HG02973 (cell line): ENCODE results near the gene KCNIP1.
"Not testable (repeated sequence)": the region's sequence is repeated elsewhere in the genome, so short reads cannot be mapped to it uniquely, and the experiment has no call there.

Experiments used
- ATAC-seq: cut with Tn5 transposase; IDR thresholded peaks from one replicate; pipeline ENCODE4 v1.9.1; 2021; ENCODE audit warnings: moderate library complexity; ENCODE audit not compliant: unreplicated experiment

KCNIP1 gene

DNA sequence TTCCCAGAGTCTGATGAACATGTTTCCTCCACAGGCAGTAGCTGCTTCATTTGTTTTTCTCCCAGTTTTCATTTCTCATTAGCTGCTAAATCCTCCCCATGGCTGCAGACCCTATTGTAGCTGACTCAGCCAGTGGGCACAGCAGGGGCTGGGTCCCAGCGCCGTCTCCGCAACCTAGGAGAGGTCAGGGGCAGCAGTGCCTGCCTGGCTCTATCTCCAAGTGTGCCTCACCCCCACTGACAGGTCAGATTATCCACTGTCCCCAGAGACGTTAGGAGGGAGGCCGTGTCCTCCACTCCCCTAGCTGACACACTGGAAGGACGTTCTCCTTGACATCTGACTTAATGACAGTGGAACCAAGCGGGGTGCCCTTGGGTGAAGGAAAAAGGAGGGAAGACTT is 31.1 kb downstream of the KCNIP1 start:
- no peak for ATAC-seq

GRCh38 chr5:170536525-170536924 is 32.7 kb downstream of the KCNIP1 start:
- ATAC-seq = no peak

- no peak for ATAC-seq
These were observed 33.8 kb downstream of the KCNIP1 start for GRCh38 chr5:170537451-170538095.

GRCh38 chr5:170538096-170538465 is 34.3 kb downstream of the KCNIP1 start:
- no peak for ATAC-seq

DNA sequence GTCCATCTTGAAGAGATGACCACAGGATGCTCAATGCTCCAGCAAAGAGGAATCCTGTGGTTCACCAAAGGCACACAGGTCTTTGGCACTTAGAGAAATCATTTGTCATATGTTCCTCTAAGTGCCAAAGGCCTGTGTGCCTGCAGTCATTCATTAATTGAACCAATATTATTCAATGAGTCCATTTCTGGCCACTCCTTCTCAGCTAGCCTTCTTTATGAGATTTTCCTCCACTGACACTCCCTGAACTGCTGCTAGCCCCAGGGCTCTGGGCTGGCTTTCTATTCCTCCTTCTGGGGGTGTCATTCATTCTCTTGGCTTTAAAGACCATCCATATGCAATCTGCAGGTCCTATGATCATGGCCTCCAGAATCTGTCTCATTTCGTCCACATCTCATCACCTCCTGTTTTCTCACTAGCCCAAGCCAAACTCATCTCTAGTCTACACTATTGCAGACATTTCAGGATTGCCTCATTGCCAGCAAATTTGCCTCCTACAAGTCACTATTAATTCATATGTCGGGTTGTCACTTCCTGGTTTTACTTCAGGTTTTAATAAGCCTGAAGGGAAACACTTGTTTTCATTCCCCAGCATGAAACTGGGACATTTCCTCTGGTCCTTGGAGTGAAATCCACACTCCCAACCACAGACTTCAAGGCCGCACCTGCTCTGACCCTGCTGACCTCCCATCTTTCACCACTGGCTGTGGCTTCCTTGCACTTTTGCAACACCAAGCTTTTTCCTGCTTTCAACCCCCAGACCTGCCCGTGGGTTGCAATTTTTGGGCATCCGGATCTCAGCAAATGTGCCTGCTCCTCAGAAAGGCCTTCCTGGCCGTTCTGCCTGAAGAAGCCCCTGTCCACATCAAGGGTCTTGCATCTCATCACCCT is 35.1 kb downstream of the KCNIP1 start:
- no peak for ATAC-seq

GRCh38 chr5:170540271-170540670 is 36.5 kb downstream of the KCNIP1 start:
- no peak for ATAC-seq

DNA sequence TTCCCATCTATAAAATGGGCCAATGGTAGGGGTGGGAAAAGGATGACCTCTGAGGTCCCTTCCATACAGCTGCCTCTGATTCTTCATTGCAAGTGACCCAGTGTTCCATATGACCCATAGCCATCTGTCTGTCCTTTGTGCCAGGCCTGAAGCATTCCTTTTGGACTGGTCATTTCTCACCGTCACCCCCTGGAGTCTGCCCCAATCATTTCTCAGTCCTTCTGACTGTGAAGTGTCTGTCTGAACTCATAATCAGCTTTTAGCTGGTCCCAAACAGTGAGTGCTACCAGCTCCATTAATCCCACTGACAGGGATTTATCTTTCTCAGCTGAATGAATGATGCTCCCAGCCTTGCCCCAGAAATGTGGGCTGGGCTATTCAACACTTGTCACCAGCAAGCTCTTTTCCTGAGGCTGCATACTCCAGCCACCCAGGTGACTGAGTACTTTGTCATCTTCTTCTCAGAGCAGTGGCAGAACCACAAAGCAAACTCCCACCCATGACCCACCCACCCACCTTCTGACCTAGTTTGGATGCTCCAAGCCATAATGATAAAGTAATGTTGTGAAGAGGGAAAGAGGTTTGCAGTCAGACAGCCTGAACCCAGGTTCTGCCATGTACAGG is 37.4 kb downstream of the KCNIP1 start:
- no peak for ATAC-seq

DNA sequence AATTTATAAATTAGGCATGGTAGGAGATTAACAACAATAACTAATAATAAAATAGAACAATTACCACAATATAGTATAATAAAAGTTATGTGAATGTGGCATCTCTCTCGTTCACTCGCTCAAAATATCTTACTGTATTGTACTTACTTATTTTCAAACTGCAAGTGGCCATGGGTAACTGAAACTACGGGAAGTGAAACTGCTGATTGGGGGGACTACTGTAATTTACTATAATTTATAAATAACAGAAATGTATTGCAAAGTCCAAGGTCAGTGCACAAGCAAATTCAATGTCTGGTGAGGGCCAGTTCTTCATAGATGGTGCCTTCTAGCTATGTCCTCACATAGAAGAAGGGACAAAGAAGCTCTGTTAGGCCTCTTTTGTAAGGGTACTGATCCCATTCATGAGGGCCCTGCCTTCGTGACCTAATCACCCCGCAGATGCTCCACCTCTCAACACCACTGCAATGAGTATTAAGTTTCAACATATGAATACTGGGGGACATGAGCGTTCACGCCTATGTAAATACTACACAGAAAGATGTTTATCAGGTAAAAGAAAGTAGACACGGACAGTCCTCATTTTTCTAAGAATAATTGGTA is 39.0 kb downstream of the KCNIP1 start:
- no peak for ATAC-seq

DNA sequence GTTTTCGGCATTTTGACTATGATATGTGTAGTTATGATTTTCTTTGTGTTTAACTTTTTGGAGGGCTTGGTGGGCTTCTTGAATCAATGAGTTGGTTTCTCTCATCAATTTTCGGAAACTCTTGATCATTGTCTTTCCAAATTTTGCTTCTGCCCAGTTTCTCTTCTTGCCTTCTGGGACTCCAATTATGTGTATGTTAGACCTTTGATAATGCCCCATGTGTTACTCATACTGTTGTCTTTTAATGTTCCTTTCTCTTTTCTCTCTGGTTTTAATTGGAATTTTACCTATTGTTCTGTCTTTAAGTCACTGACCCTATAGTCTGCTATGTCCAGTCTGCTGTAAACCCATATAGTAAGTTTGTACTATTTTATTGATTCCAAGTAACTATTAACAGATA is 41.5 kb downstream of the KCNIP1 start:
- ATAC-seq = no peak

DNA sequence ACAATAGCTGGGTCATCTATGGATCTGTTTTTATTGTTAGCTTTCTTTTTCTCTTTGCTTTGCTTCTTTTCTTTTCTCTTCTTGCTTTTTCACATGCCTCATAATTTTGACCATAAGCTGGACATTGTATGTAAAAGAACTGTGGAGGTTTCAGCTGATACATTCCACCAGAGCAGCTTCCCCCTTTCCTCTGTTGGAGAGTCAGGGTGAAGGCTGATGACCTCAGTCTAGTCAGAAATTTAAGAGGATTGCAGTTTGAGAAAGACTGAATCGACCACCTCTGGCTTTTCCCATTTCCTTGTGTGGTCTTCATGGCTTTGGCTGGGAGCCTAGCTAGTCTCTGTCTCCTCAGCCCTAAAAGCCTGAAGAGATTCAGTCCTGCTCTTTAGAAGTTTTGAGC is 42.0 kb downstream of the KCNIP1 start:
- no peak for ATAC-seq

DNA sequence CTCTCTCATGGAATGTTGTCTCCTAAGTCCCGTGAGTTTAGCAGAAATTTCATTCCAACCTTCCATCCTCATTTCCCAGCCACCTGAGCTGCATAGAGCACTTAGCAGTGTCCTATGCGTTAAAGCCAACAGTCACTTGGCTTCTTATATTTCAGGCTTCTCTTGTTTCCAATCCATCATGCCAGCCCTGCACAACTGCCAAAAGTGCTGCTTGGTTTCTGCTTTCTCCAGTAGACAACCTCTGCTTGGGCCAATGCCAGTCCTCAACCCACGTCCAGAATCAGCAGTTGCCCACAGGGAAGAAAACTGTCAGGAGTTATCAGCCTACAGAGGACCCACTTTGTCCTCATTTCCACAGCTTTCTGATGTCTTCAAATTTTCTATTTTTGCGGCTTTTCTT is 42.5 kb downstream of the KCNIP1 start:
- no peak for ATAC-seq

DNA sequence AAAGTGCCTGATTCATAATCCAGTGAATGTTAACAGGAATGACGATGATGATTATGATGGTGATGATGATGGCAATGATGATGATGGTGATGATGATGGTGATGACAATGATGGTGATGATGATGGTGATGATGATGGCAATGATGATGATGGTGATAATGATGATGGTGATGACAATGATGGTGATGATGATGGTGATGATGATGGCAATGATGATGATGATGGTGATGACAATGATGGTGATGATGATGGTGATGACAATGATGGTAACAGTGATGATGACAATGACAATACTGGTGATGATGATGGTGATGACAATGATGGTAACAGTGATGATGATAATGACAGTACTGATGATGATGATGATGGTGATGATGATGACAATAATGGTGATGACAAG is 46.6 kb downstream of the KCNIP1 start:
- not testable (repeated sequence) for ATAC-seq

- ATAC-seq = no peak
These were observed 47.3 kb downstream of the KCNIP1 start for GRCh38 chr5:170551076-170551475.

DNA sequence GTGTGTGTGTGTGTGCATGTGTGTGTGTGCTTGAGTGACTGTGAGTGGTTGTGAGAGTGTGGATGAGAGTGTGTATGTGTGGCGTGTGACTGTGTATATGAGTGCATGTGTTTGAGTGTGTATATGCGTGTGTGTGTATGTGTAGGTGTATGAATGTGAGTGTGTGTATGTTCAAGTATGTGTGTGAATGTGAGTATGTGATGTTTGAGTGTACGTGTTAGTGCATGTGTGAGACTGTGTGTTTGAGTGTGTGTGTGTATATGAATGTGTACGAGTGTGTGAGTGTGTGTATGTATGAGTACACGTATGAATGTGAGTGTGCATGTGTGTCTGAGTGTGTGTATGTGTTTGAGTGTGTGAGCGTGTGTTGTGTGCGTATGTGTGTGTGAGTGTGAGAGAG is 47.8 kb downstream of the KCNIP1 start:
- ATAC-seq = no peak

DNA sequence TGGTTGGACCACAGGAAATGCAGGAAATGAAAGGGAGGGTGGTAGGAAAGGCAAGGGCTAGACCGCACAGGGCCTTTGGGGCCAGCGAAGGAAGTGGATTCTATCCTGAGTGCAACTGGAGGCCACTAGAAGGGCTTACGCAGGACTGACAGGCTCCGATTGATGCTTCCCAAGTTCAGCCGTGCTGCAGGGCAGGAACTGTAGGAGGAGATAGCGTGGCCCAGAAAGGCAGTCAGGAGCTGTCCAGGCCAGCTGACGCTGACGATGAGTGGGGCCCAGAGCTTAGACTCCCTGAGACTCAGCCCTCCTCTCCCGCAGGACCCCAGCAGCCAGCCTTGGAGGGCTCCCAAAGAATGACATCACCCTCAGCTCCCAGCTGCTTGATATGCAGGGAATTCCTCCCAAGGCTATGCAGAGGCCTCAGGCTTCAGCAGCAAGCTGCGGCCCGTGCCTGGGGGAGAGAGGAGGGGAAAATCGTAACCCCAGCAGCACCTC is 48.8 kb downstream of the KCNIP1 start:
- no peak for ATAC-seq

- ATAC-seq = no peak
These were observed 49.4 kb downstream of the KCNIP1 start for GRCh38 chr5:170553218-170553617.

DNA sequence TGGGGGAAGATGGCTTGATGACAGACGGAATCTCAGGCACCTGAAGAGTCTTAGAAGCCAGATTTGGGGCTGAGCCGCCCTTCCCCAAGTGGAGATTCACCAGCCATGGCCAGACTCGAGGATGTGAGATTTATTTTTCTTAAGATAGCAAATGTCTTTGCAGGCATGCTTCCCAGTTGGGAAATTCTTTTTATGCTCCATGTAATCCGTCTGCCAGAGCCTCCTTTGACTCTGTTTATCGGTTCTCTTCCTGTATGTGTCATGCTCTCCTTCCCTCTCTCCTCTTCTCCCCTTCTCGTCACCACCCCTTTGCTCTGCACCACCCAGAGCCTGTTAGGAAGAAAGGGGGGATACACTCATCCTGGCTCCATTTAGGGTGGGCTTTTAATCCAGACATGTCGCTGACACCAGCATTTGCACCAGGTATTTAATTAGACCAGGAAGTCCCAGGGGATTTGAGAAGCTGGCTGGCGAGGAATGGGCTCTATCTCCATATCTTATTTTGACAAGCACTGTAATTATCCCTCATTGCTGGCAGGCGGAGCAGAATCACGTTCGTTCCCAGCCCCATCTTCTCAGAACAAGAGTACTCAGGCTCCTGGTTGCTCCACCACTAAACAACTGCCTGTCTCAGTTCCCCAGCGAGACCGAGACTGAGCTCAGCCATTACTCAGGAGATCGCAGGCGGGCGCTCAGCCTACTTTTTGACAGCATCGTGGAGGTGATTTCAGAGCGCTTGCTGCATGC is 50.9 kb downstream of the KCNIP1 start:
- ATAC-seq = no peak

DNA sequence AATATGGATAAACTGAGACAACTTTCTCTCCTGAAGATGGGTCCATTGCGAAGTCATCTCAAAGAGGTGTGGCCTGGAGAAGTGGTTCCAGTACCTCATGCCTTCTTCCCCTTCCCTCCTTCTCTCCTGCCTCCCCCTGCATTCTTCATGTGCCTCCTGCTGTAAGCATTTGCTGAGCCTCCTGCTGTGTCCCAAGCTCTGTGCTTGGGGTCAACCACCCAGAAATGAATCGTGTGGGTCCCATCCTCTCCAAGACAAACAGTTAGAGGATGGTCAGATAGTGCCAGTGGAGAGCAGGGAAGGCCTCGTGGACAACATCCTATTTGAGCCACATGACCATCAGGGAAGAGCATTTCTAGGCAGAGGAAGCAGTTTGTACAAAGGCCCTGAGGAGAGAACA is 53.5 kb downstream of the KCNIP1 start:
- no peak for ATAC-seq

DNA sequence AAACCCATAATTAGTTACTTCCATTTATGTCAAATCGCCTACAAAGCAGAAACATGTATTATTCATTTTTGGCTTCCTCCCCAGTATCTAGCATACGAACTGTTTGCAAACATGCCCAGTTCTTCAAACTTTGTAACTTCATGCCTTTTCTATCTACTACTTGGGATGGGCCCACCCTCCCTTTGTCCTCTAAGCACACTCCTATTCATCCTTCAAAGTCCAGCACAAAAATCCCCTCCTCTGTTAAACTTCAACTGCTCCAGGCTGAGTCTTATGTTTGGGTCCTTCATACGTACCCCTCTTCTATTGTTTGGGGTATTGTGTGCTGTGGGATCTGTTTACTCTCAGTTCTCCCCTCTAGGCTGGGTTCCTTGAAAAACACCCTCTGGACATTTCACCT is 55.5 kb downstream of the KCNIP1 start:
- no peak for ATAC-seq

- ATAC-seq = no peak
These were observed 57.1 kb downstream of the KCNIP1 start for GRCh38 chr5:170560938-170561337.
